Measurements from ENCODE around the gene SUGP1.
"Not testable (repeated sequence)": the region's sequence is repeated elsewhere in the genome, so short reads cannot be mapped to it uniquely, and the experiment has no call there.

Gene SUGP1

DNA sequence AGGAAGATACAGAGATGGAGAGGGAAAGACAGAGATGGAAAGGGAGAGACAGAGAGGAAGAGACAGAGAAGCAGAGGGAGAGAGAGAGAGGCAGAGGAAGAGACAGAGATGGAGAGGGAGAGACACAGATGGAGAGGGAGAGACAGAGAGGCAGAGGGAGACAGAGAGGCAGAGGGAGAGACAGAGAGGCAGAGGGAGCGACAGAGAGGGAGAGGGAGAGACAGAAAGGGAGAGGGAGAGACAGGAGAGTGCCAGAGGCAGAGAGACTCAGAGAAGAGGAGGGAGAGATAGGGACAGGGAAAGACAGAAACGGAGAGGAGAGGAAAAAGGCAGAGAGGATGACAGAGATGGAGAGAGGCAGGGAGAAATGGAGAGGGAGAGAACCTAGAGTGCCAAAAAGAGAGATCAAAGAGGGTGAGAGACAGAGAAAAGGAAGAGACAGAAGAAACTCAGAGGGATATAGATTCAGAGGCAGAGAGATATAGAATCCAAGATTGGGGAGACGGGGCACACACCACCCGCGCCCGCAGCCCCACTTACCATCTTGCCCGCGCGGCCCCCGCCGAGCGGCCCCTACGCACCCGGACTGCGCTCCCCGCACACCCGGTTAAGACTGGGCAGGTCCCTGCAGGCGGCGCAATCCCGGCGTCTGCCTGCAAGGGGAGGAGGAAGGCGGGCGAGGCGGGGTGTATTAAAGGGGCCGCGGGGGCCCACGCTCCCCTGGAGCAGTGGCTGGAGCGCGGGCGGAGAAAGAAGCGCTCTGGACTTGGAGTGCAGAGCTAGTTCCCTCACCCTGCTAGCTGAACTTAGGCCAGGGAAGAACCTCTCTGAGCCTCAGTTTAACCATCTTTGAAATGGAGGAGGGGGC lies 57.9 kb downstream of the SUGP1 start:
- peak; percentile 16 for DNase-seq (ENCODE audit: low read depth, low spot score)

DNA sequence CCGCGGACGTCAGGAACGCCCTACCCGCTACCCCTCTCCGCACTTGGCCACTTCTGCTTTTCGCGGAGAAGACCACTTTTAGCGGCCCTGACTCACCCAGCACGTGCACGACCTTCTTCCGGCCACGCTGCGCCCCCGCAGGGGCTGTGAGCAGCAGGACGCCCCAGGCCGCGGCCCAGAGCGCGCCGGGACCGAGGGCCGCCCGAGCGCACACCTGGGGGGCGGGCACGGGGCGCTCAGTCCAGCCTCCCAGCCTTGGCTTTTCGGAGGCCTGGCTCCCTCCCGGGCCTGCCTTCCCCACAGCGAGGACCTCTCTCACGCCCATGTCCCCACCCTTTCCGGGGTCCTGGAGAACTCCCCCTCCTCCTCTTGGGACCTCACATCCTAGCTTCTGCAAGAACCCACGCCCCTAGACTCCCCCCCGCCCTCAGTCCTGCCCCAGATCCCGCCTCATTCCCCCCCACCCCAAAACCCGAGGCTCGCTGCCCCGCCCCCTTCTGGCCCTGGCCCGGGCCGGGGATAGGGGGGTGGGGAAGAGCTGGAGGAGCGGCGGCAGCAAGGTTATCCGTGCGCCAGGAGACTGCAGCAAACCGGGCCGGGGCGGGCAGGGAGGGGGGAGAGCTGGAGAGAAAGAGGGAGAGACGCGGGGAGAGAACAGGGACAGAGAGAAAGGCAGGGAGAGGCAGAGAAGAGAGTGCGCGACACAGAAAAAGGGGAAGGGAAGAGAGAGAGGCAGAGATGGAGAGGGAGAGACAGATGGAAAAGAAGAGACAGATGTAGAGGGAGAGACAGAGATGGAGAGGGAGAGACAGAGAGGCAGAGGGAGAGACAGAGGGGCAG lies 58.7 kb downstream of the SUGP1 start:
- peak; percentile 28 for DNase-seq (ENCODE audit: low read depth, low spot score)

DNA sequence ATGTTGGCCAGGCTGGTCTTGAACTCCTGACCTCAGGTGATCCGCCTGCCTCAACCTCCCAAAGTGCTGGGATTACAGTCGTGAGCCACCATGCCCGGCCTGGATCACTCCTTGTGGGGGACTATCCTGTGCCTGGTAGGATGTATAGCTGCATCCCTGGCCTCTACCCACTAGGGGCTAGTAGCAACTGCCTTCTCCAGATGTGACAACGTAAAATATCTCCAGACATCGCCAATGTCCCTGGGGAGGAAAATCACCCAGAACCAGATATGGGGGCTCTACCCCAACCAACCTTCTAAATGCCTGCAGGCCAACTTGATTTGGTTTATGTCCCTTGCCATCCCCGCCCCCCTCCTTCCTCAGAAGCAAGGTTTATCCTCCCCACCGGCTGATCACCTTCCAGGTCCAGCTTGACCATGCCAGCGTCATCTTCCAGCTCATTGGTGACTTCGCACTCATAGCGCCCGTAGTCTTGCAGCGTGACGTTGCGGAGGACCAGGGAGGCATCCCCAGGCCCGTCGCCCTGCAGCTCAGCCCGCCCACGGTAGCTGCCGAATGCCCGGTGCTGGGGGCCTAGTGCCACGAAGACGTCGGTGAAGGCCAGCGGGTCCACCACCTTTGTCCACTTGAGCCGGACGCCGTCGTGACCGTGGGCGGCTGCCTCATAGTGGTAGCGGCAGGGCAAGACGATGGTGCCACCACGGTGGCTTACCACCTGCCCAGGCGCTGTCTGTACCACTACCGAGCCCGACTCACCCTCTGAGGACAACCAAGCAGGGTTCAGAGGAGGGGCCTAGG lies 59.7 kb downstream of the SUGP1 start:
- no peak for DNase-seq (ENCODE audit: low read depth, low spot score)

DNA sequence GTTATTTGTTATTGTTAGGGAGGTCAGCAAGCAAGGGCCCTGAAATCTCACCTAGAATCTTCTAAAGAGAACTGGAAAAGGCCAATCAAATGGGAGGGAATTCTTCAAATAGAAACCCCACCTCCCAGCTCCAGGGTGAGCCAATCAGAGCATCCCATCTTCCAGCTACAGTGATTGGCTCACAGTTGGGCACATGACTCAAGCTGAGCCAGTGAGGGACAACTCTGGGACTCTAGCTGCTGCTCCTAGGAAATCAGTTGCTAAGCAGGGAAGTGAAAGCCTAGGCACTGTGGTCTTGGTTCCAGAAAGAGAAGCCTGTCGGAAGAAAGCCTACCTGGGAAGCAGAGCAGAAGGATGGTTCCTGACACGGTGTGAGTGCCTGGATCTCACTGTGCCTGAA lies 60.6 kb downstream of the SUGP1 start:
- DNase-seq (ENCODE audit: low read depth, low spot score): peak; percentile 72

DNA sequence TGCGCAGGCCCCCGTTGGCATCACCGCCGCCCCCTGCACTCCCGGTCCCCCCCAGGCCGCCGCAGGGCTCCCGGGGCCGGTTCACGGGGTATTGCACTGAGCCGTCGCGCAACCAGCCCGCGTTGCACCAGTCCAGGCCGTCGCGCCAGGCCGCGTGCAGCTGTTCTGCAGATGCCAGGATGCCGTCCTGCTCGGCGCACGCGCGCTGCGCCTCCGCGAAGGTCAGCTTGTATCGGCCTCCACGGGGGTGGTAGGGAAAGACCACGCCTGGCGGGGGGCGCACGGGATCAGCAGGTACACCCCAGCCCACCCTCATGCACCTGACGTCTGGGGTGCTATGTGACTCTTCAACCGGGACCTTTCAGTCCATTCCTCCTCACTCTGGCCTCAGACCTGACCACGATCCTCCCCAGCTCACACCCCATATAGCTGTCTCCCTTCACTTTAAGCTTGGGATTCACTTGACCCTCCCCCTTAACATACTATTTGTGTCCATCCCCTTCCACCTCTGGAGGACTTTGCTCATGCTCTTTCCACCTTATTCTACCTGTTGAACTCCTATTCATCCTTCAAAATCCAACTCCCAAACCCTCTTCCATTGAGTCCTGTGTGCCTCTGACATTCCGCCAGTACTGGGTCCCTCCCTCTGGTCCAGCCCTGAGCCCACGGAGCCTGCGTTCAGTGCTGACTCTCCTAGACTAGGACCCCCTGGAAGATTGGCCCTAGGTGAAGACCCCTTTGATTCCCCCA lies 61.5 kb downstream of the SUGP1 start:
- DNase-seq (ENCODE audit: low read depth, low spot score): no peak

DNA sequence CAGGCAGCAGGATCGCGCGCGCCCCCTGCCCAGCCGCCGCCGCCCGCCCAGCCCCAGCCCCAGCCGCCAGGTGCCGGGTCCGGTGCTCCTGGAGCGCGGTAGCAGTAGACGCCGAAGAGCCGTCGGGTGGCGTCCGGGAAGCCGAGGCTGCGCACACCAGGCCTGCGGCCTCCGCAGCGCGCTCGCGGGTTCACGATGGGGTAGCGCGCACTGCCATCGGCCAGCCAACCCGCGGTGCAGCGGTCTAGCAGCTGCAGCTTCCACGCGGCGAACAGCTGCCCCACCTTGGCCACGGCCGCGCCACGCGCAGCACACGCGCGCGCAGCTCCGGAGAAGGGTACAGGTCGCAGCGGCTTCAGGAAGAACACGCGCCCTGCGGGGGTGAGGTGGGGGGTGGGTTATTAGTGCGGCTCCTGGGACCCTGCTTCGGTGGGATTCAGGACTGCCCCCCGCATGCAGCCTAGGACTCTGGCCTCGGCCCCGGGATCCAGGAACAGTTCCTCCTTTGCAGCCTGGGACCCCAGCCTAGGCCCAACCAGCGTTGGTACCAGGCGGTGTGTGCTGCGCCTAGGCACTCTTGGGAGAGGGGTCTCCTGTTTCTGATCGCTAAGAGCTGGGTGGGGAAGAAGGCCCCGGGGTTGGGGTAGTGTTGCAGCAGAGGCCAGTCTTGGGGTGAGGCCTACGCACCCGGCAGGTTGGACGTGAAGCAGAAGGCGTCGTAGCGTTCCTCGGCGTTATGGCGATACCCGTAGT lies 62.3 kb downstream of the SUGP1 start:
- DNase-seq (ENCODE audit: low read depth, low spot score): no peak

DNA sequence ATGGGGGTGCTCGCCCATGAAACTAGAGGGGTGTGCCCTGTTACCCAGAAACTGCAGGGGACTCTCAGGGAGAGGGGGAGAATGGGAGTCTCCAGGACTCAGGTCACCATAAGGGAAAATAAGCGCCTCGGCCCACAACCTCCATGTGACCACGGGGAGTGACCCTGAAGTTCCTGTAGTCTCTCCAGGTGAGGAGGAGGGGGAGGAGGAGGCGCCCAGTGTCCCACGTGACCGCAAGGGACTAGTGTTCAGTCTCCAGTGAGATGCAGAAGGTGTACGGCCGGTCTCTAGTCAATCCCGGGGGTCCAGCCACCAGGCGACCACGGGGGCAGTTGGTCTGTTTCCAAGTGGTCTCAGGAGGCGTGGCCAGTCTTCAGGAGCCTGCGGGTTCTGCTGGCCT lies 63.2 kb downstream of the SUGP1 start:
- no peak for DNase-seq (ENCODE audit: low read depth, low spot score)

DNA sequence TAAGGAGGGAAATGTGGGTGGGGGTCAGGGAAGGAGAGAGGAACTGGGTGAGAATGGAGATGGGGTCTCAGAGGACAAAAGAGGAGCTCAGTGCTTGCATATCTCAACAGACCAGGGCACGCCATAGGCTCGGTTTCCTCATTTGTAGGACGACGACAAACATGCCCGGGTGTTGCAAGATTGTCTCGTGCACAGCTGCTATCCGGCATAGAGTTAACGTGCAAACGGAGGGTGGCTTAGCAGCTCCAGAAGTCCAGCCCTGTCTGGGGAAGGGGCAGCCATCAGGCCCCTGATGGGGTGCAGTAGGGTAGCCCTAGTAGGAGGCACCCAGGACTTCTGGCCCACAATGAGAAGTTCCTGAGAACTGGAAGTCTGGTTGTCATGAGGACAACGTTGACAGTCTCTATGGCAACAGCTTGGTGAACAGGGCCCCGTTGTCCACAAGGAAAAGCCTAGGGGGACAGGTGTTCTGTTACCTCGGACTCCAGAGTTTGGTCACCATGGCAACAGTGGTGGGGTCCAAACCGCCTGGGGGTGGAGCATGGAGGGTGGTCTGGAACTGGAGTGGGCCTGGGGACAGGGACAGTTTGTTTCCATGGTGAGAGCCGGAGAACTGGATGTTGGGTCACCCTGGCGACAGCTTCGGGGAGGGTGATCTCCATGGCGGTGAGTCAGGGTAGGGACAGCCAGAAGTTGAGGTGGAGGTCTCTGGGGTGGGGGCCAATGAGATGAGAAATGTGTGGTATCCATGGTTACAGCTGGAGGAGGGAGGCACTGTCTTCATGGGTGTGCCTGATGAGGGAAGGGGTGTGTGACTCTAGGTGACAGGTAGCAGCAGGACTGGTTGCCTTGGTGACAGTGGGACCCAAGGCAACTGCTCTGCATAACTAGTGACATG lies 64.0 kb downstream of the SUGP1 start:
- peak; percentile 23 for DNase-seq (ENCODE audit: low read depth, low spot score)

DNA sequence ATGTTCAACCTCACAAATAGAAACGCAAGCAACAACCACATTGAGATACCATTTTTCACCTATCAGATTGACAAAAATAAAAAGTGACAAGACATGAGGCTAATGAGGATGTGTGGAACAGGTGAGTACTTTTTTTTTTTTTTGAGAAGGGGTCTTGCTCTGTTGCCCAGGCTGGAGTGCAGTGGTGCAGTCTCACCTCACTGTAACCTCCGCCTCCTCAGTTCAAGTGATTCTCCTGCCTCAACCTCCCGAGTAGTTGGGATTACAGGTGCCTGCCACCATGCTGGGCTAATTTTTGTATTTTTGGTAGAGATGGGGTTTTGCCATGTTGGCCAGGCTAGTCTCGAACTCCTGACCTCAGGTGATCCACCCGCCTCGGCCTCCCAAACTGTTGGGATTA lies 66.9 kb downstream of the SUGP1 start:
- DNase-seq (ENCODE audit: low read depth, low spot score): not testable (repeated sequence)

DNA sequence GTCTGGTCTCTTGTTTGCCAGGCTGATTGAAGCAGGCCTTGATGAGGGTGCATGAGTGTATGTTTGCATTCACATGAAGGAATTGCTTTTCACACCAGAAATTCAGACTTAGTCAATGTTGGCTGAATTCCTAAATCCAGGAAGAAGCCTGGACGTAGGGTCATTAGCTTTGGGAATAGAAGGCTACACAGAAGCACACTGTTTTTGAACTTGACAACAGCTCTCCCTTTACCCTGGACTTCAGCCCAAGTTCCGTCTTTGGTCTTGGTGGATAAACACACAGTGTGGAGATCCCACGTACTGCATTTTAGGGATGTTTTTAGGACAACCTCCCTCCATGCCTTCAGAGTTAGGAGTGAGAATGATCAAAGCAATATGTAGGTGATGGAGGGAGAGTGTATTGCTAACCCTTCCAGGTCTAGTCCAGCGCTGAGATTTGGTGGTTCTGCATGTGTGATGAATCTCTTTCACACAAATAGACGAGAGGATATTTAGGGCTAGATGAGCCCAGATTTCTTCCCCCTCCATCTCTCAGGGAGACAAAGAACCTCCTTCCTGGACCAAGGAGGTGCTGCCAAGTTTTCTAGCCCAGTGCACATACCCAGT lies 70.0 kb downstream of the SUGP1 start:
- DNase-seq (ENCODE audit: low read depth, low spot score): no peak

DNA sequence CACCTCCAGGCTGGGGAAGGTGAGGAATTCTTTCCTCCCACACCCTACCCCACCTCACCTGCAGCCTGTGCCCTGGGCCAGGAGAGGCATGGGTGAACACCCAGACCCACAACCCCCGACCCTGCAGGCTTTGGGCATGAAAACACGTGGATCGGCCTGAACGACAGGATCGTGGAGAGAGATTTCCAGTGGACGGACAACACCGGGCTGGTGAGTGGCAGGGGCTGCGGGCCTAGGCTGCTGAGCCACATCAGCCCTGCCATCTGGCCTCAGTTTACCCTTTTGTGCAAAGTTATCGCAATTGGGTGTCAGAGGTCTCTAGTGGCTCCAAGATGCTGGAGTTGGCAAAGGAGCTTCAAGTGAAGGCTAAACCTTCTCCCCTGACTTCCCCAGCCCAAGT lies 79.8 kb downstream of the SUGP1 start:
- no peak for DNase-seq (ENCODE audit: low read depth, low spot score)

DNA sequence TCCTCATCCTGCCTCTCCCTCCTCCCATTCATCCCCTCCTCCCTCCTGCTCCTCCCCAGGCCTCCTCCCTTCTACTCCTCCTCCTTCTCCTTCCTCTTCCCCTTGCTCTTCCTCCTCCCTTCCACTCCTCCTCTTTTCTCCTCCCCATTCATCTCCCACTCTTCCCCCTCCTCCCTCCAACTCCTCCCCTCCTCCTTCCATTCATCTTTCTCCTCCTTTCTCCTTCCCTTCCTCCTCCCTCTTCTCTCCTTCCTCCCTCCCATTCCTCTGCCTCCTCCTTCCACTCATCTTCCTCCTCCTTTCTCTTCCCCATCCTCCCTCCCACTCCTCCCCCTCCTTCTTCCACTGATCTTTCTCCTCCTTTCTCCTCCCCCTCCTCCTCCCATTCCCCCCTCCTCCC lies 80.6 kb downstream of the SUGP1 start:
- DNase-seq (ENCODE audit: low read depth, low spot score): no peak

DNA sequence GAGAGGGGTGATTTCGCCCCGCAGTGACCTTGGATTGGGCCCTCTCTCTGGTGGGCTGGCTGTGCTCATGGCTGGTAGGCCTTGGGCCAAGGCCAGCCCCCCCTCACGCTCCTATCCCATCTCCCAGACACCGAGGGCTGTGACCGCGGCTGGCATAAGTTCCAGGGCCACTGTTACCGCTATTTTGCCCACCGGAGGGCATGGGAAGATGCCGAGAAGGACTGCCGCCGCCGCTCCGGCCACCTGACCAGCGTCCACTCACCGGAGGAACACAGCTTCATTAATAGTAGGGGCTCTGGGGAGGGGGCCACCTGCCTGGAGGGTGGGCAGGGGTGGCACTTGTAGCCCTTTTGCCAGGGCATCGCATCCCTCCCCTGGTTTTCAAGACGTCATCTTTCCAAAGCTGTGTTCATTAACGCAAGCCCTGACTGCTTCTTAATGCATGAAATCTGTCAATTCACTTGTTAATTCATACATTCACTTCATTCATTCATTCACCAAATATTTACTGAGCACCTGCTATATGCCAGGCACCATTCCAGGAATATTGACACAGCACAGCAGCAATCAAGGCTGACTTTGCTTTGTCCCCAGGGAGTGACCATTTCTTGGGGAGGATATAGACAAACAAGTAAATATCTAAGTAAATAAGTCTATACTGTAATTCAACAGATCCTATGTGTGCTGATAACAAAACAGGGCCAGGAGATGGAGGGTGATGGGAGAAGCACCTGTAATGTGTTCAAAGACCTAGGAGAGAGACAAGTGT lies 82.0 kb downstream of the SUGP1 start:
- DNase-seq (ENCODE audit: low read depth, low spot score): no peak

DNA sequence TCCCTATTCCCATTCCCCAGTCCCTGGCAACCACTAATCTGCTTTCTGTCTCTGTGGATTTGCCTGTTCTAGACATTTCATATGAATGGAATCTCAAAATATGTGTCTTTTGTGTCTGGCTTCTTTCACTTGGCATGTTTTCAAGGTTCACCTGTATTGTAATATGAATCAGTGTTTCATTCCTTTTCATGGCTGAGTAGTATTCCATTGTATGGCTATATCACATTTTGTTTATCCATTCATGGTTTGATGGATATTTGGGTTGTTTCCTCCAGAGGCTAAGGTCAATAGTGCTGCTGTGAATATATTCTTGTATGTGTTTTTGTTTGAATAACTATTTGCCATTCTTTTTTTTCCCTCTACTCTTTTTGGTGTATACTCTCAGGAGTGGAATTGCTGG lies 84.1 kb downstream of the SUGP1 start:
- DNase-seq (ENCODE audit: low read depth, low spot score): no peak

DNA sequence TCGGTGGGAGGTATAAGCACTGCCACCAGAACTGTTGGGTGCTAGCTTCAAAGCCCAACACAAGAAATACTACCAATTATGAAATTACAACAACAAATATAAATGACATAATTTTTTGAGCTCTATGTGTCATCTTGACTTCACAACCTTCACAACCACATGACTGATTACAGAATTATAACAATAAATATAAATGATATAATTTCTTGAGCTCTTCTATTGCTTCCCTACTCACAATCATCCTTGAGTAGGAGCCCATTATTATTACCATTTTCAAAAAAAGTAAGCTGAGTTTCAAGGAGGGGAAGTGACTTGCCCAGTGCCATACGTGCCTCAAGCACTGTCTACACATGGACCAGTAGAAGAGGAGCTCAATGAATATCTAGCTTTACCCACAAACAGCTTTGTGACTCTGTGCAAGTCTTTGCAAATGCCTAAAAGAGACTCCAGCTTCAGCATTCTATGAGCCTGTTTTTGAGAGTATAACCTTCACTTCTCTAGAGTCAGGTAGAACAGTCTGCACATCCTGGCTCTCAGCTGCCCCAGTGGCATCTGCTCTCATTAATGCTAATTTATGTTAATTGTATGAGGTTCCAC lies 86.0 kb downstream of the SUGP1 start:
- no peak for DNase-seq (ENCODE audit: low read depth, low spot score)

DNA sequence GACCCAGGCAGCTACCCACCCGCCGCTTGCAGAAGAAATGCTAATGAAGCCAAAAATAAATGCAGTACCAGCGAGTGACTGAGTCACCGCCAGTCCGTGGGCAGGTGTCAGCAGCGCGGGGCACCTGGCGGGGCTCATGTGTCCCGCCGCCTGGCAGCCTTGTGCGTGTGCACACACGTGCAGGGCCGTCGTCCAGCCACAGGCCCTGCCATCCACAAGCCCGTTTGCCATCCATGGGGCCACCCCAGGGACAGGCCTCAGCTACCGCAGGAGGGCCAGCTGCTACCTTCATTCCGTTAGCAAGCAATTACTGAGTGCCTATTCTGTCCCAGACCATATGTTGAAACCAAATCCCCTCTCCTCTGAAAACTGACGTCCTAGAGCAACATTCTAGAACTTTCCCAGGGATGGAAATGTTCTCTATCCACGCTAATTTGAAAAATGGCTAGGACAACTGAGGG lies 88.0 kb downstream of the SUGP1 start:
- DNase-seq (ENCODE audit: low read depth, low spot score): no peak

DNA sequence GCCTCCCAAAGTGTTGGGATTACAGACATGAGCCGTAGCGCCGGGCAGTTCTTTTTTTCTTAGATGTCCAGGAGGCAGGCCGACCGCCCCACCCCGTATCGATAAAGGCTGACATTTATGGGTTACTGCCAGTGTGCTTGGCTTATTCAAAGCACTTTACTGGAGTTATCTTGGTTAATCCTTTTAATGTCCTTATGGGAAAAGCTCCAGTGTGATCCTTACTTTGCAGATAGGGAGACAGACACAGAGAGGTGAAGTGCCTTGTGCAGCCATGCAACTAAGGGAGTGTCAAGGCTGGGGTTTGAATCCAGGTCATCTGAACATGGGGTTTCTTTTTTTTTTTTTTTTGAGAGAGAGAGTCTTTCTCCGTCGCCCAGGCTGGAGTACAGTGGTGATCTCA lies 89.3 kb downstream of the SUGP1 start:
- no peak for DNase-seq (ENCODE audit: low read depth, low spot score)

DNA sequence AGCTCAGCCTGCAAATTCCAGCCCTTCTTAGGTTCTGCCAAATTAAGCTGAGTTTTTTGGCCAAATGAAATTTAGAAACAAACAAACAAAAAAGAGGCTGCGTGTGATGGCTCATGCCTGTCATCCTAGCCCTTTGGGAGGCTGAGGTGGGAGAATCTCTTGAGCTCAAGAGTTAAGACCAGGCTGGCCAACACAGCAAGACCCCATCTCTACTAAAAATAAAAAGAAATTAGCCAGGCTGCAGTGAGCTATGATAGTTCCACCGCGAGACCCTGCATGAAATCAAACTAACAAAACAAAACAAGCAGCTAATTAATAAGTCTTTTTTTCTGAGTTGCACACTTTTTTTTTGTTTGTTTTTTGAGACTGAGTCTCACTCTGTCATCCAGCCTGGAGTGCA lies 90.6 kb downstream of the SUGP1 start:
- no peak for DNase-seq (ENCODE audit: low read depth, low spot score)

All from ELF-1 (cell line).